ENCODE results near the gene TMC2.
"Not testable (repeated sequence)": the region's sequence is repeated elsewhere in the genome, so short reads cannot be mapped to it uniquely, and the experiment has no call there.

The TMC2 gene

GRCh38 chr20:2663887-2664719 is 127.7 kb downstream of the TMC2 start, which contains the start of gene IDH3B:
Gene IDH3B, minus strand, starts transcription at chr20:2664216. Its CDS starts 28 bp downstream, at chr20:2664188.
- peak; percentile 95 for DNase-seq

DNA sequence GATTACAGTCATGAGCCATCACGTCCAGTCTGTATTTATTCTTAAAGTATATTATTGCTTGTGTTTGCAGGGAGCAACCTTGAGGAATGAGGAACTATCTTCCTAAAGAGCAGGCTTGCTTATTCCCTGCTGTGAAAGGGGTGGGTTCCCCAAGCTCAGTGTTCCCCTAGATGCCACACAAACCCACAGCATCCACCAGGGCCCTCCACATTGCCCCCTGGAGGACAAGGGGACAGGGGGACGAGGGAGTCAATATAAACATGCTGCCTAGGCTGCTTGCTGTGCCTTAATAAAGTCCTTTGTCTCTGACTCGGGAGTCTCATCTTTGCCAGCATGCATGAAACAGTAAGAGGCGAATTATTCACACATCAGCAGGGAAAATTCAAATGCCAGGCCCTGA is 135.6 kb downstream of the TMC2 start:
- DNase-seq = no peak

GRCh38 chr20:2672446-2672845 is 136.1 kb downstream of the TMC2 start:
- no peak for DNase-seq

DNA sequence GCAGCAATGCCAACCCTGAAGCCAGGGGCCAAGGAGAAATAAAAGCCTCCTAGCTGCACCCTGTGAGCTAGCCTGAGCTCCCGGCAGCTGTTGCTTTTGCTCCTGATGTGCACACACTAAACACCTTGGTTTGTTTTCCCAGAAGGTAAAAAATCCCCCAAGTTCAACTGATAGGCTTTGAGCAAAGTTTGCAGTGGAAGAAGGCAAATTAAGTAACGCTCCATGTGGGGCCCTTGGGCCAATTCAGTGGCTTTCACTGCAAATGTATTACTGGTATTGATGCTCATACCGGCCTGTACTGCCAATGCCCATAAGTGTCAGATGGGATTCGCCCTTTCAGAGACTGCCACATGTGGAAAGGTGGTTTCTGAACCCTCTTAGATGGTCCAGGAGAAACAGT is 137.1 kb downstream of the TMC2 start:
- DNase-seq = no peak

DNA sequence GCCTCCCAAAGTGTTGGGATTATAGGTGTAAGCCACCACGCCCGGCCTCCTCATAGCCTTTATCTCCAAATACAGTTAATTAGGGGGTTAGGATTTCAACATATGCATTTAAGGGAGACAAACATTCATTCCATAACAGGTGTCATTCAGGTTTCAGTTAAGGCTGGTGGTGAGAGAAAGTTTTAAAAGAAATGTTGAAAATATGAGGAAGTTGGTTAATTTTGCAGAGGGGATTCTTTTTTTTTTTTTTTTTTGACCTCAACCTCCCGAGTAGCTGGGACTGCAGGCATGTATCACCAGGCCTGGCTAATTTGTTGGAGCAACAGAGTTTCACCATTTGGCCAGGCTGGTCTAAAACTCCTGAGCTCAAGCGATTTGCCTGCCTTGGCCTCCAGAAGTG is 143.7 kb downstream of the TMC2 start:
- no peak for DNase-seq

DNA sequence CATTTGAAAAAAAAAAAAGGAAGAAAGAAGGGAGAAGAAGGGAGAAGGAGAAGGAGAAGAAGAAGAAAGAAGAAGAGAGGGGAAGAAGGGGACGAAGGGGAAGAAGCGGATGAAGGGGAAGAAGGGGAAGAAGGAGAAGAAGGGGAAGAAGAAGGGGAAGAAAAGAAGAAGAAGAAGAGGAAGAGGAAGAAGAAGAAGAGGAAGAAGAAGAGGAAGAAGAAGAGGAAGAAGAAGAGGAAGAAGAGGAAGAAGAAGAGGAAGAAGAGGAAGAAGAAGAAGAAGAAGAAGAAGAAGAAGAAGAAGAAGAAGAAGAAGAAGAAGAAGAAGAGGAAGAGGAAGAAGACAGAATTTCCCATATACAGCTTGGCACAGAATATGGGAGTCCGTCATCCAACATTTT is 145.7 kb downstream of the TMC2 start:
- not testable (repeated sequence) for DNase-seq

- not testable (repeated sequence) for DNase-seq
Observed at GRCh38 chr20:2684817-2685216, 148.4 kb downstream of the TMC2 start.

DNA sequence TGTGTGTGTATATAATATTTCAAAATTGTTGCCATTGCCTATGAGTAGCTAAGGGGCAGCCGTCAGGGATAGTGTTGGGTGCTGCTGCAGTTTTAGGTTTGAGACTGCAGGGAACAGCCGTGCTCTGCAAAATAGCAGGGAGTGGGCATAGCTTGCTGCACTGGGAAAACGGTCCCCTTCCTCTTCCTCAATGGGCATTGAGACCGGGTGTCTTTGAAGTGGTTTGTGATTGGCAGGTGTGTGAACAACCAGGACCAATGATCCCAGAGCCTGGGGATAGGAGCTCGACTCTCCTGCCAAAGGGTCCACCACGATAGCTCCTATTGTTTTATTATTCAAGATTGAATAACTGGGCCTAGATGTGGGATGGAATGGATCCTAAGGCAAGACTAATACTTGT is 151.1 kb downstream of the TMC2 start:
- no peak for DNase-seq

GRCh38 chr20:2688041-2688591 is 151.7 kb downstream of the TMC2 start:
- DNase-seq = no peak

GRCh38 chr20:2690213-2690612 is 153.8 kb downstream of the TMC2 start:
- no peak for DNase-seq

GRCh38 chr20:2690718-2691117 is 154.3 kb downstream of the TMC2 start:
- no peak for DNase-seq

DNA sequence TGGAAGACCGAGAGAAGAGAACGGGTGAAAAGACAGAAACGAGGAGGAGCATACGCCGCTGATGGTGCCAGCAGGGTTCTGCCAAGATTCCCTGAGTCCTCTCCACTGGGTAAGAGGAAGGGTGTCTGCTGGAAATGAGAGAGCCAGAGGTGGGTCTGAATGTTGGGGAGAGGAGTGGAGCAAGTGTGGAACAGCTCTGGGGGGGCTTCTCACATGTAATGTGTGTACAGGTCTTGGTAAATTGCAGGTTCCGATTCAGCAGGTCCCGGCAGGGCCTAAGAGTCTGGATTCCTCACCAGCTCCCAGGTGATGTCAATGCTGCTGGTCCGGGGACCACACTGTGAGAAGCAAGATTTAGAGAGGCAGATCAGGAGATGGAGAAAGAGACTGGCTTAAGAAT is 154.8 kb downstream of the TMC2 start:
- DNase-seq = no peak

Data from NCI-H2171 (cell line).